Measurements from ENCODE around the gene SPO11.

SPO11 gene

DNA sequence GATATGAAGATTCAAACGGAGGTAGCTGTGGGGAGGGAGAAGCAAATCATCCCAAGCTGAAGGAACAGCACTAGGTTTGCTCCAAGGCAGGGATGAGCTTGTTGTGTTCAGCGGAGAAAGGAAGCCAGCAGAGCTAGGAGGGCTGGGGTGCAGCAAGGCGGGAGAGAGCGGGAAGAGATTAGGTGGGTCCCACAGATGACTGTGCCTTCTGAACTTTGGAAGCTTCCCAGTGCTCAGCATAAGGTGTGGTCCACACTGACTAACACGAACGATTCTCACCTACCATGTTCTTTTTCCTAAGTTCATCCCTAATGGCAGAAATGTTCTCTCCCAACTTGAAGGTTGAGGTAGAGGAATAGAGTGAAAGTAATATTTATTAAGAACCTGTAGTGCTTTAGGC, 22.7 kb downstream of the SPO11 start:
- DNase-seq (ENCODE audit: extremely low spot score): no peak
- ChIA-PET CTCF (interaction anchor here (1.4 to 1.8 kb wide), 2 partner anchors 9 to 11 kb away, joined by 4 to 6 read pairs; no protein-coding TSS in a partner anchor), POLR2A (no interaction called here)
- TF ChIP-seq, protein P1, sequence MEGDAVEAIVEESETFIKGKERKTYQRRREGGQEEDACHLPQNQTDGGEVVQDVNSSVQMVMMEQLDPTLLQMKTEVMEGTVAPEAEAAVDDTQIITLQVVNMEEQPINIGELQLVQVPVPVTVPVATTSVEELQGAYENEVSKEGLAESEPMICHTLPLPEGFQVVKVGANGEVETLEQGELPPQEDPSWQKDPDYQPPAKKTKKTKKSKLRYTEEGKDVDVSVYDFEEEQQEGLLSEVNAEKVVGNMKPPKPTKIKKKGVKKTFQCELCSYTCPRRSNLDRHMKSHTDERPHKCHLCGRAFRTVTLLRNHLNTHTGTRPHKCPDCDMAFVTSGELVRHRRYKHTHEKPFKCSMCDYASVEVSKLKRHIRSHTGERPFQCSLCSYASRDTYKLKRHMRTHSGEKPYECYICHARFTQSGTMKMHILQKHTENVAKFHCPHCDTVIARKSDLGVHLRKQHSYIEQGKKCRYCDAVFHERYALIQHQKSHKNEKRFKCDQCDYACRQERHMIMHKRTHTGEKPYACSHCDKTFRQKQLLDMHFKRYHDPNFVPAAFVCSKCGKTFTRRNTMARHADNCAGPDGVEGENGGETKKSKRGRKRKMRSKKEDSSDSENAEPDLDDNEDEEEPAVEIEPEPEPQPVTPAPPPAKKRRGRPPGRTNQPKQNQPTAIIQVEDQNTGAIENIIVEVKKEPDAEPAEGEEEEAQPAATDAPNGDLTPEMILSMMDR (IDR thresholded peaks at IDR 0.05; ENCODE audit: control extremely low read depth, extremely low read depth, low read depth, missing control alignments): no peak

DNA sequence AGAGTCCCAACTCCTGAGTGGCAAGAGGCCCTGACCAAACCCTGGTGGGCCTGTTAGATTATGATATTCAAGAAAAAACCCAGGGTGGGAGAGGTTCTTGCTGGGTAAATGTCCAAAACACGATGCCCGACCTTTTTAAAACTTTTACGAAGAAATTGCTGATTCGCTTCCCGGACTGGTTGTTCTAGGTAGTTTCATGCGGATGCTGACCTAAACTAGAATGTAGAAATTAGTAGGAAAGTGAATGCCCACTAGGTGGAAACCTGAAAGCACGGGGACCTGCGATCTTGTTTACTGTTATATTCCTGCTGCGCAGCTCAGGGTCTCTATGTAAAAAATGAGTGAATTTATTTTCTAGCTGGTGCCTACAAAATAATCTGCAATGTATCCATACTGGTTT, 23.7 kb downstream of the SPO11 start:
- no peak for DNase-seq (ENCODE audit: extremely low spot score)
- ChIA-PET POLR2A (interaction anchor here (0.5 kb wide), 1 partner anchor 30 kb away, joined by 5 read pairs; no protein-coding TSS in a partner anchor), CTCF (interaction anchor here (1.3 kb wide), 1 partner anchor 10 kb away, joined by 4 read pairs; no protein-coding TSS in a partner anchor)
- TF ChIP-seq, protein P1 (IDR thresholded peaks at IDR 0.05; ENCODE audit: control extremely low read depth, extremely low read depth, low read depth, missing control alignments): no peak

DNA sequence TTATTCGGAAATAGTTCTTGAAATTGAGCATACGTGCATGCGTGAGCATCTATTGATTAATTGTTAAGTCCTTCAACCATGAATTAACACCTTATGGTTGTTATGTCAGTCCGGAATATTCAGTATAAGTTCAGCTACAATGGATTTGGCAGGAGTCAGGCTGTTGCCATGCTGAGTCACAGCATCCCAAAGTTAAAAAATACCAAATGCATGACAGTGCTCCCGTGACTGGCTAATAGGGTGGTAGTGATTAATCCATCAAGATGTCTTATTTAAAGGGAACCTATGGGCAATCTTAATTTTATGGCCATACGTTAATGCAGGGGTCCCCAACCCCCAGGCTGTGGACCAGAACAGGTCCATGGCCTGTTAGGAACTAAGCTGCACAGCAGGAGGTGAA, 31.9 kb downstream of the SPO11 start:
- no peak for DNase-seq (ENCODE audit: extremely low spot score)
- POLR2A ChIA-PET: no interaction called here
- TF ChIP-seq, protein P1 (IDR thresholded peaks at IDR 0.05; ENCODE audit: control extremely low read depth, extremely low read depth, low read depth, missing control alignments): no peak
- CTCF ChIA-PET: interaction anchor here (1.4 to 2.5 kb wide), 4 partner anchors 10 to 29 kb away, joined by 3 to 9 read pairs (median 6); partner anchors contain the start of gene RAE1

DNA sequence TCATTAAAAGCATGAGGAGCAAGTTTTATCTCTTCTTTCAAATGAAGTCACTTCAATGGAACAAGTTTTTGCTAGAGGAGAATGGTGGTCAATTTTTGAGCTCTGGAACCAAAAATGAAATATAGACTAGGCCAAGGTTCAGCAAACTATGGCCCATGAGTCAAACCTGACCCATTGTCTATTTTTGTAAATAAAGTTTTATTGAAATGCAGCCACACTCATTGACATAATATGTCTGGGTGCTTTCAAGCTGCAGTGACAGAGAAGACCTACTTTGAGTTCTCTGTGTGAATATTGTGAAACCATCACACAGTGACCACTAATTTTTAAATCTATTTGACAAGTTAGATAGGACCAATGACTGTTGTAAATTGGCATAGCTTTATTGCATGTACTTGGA, 34.8 kb downstream of the SPO11 start:
- TF ChIP-seq, protein P1 (IDR thresholded peaks at IDR 0.05; ENCODE audit: control extremely low read depth, extremely low read depth, low read depth, missing control alignments): no peak
- ChIA-PET POLR2A (no interaction called here), CTCF (interaction anchor here (1.9 kb wide), 1 partner anchor 12 kb away, joined by 4 read pairs; no protein-coding TSS in a partner anchor)
- no peak for DNase-seq (ENCODE audit: extremely low spot score)

DNA sequence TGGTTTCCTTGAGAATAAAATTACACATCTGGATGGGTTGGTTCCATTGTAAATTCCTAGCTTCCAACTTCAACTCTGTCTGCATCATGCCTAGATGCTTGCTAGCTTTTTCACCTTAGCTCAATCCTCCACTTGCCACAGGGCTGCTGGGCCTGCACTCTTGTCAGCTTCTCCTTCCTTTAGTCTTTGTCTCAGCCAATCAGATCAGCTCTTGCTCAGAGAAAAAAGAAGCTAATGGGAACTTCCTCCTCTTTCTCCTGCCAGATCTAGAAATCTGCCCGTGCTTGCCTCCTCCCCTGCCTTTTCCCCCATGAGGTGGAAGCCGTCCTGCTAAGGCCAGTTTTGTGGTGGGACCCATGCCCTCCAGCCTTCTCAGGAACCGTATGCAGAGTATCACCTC, 40.0 kb downstream of the SPO11 start:
- TF ChIP-seq, protein P1 (IDR thresholded peaks at IDR 0.05; ENCODE audit: control extremely low read depth, extremely low read depth, low read depth, missing control alignments): no peak
- ChIA-PET POLR2A (no interaction called here), CTCF (interaction anchor here (1.0 to 3.1 kb wide), 5 partner anchors 10 to 43 kb away, joined by 4 to 11 read pairs (median 4); no protein-coding TSS in a partner anchor)
- no peak for DNase-seq (ENCODE audit: extremely low spot score)

DNA sequence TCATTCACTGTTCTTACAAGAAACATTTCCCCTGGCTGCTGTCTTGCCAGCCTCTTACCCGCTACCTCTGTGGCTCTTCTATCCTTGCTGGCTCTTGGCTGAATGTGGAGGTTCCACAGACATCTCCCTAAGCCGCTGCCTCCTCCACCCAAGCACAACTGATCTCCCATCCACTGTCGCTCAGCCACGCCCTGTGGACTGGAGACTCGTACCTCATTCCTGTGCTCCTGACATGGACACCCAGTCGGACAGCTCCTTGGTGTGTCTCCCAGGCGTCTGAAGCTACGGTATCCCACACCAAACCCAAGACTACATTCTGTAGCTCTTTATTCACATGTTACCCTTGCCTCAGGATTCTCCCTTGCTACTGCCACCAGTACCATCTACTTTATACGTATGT, 40.7 kb downstream of the SPO11 start:
- DNase-seq (ENCODE audit: extremely low spot score): no peak
- POLR2A ChIA-PET: no interaction called here
- TF ChIP-seq, protein P1 (IDR thresholded peaks at IDR 0.05; ENCODE audit: control extremely low read depth, extremely low read depth, low read depth, missing control alignments): no peak
- CTCF ChIA-PET: interaction anchor here (1.2 to 3.1 kb wide), 3 partner anchors 11 to 42 kb away, joined by 4 to 11 read pairs (median 6); no protein-coding TSS in a partner anchor

Measured in GM10248 (cell line).